ENCODE results near the gene DEAF1.
"Not testable (repeated sequence)": the region's sequence is repeated elsewhere in the genome, so short reads cannot be mapped to it uniquely, and the experiment has no call there.

Gene DEAF1

GRCh38 chr11:660681-661444, 34.2 kb downstream of the DEAF1 start:
- no peak overlapping the region for H3K4me3 ChIP-seq (ENCODE audit: low read length)
- H3K4me1 ChIP-seq (ENCODE audit: insufficient read depth, low read length): no peaks in the 10 kb centered on the region
- no peak overlapping the region for H3K27ac ChIP-seq (ENCODE audit: low read length)
- H3K9ac ChIP-seq (ENCODE audit: low read depth, low read length): no peak overlapping the region
- no peaks in the 10 kb centered on the region for H3K9me3 ChIP-seq (ENCODE audit: insufficient read depth, low read depth, low read length)
- peaks cover 48% of the 10 kb centered on the region for H3K36me3 ChIP-seq (ENCODE audit: insufficient read depth, low read depth, low read length)
- H3K27me3 ChIP-seq (ENCODE audit: insufficient read depth, low read length): no peaks in the 10 kb centered on the region

GRCh38 chr11:660281-660680, 34.7 kb downstream of the DEAF1 start:
- Histone ChIP-seq H3K9ac (ENCODE audit: low read depth, low read length) (no peak overlapping the region), H3K4me1 (ENCODE audit: insufficient read depth, low read length) (no peaks in the 10 kb centered on the region), H3K4me3 (ENCODE audit: low read length) (no peak overlapping the region), H3K36me3 (ENCODE audit: insufficient read depth, low read depth, low read length) (peaks cover 42% of the 10 kb centered on the region), H3K9me3 (ENCODE audit: insufficient read depth, low read depth, low read length) (no peaks in the 10 kb centered on the region), H3K27me3 (ENCODE audit: insufficient read depth, low read length) (no peaks in the 10 kb centered on the region), H3K27ac (ENCODE audit: low read length) (no peak overlapping the region)

GRCh38 chr11:659532-660085, 35.4 kb downstream of the DEAF1 start:
- Histone ChIP-seq H3K9me3 (ENCODE audit: insufficient read depth, low read depth, low read length) (no peaks in the 10 kb centered on the region), H3K27ac (ENCODE audit: low read length) (no peak overlapping the region), H3K9ac (ENCODE audit: low read depth, low read length) (no peak overlapping the region)

GRCh38 chr11:657691-658126, 37.3 kb downstream of the DEAF1 start:
- no peak overlapping the region for H3K4me3 ChIP-seq (ENCODE audit: low read length)
- peaks cover 30% of the 10 kb centered on the region for H3K36me3 ChIP-seq (ENCODE audit: insufficient read depth, low read depth, low read length)
- H3K27me3 ChIP-seq (ENCODE audit: insufficient read depth, low read length): no peaks in the 10 kb centered on the region
- H3K27ac ChIP-seq (ENCODE audit: low read length): no peak overlapping the region
- H3K9me3 ChIP-seq (ENCODE audit: insufficient read depth, low read depth, low read length): no peaks in the 10 kb centered on the region
- no peak overlapping the region for H3K9ac ChIP-seq (ENCODE audit: low read depth, low read length)
- no peaks in the 10 kb centered on the region for H3K4me1 ChIP-seq (ENCODE audit: insufficient read depth, low read length)

More at GRCh38 chr11:659532-660085, 35.4 kb downstream of the DEAF1 start:
- Histone ChIP-seq H3K36me3 (ENCODE audit: insufficient read depth, low read depth, low read length) (peaks cover 39% of the 10 kb centered on the region), H3K4me3 (ENCODE audit: low read length) (no peak overlapping the region), H3K4me1 (ENCODE audit: insufficient read depth, low read length) (no peaks in the 10 kb centered on the region), H3K27me3 (ENCODE audit: insufficient read depth, low read length) (no peaks in the 10 kb centered on the region)

- Histone ChIP-seq H3K9me3 (ENCODE audit: insufficient read depth, low read depth, low read length) (no peaks in the 10 kb centered on the region), H3K36me3 (ENCODE audit: insufficient read depth, low read depth, low read length) (peaks cover 30% of the 10 kb centered on the region), H3K27ac (ENCODE audit: low read length) (no peak overlapping the region), H3K4me3 (ENCODE audit: low read length) (no peak overlapping the region), H3K4me1 (ENCODE audit: insufficient read depth, low read length) (no peaks in the 10 kb centered on the region), H3K9ac (ENCODE audit: low read depth, low read length) (no peak overlapping the region), H3K27me3 (ENCODE audit: insufficient read depth, low read length) (no peaks in the 10 kb centered on the region)
These were observed 38.2 kb downstream of the DEAF1 start for GRCh38 chr11:656866-657265.

GRCh38 chr11:656426-656825, 38.6 kb downstream of the DEAF1 start:
- Histone ChIP-seq H3K27me3 (ENCODE audit: insufficient read depth, low read length) (no peaks in the 10 kb centered on the region), H3K36me3 (ENCODE audit: insufficient read depth, low read depth, low read length) (peaks cover 26% of the 10 kb centered on the region), H3K9ac (ENCODE audit: low read depth, low read length) (no peak overlapping the region), H3K9me3 (ENCODE audit: insufficient read depth, low read depth, low read length) (no peaks in the 10 kb centered on the region), H3K4me3 (ENCODE audit: low read length) (no peak overlapping the region), H3K27ac (ENCODE audit: low read length) (no peak overlapping the region), H3K4me1 (ENCODE audit: insufficient read depth, low read length) (no peaks in the 10 kb centered on the region)

GRCh38 chr11:655036-655726, 39.8 kb downstream of the DEAF1 start:
- H3K27ac ChIP-seq (ENCODE audit: low read length): no peak overlapping the region
- no peaks in the 10 kb centered on the region for H3K4me1 ChIP-seq (ENCODE audit: insufficient read depth, low read length)
- H3K9ac ChIP-seq (ENCODE audit: low read depth, low read length): no peak overlapping the region
- no peak overlapping the region for H3K4me3 ChIP-seq (ENCODE audit: low read length)
- H3K9me3 ChIP-seq (ENCODE audit: insufficient read depth, low read depth, low read length): no peaks in the 10 kb centered on the region
- peaks cover 16% of the 10 kb centered on the region; the same call in 1 of the 2 replicates for H3K36me3 ChIP-seq (ENCODE audit: insufficient read depth, low read depth, low read length)
- H3K27me3 ChIP-seq (ENCODE audit: insufficient read depth, low read length): no peaks in the 10 kb centered on the region

- not testable (repeated sequence) for H3K27me3 ChIP-seq (ENCODE audit: insufficient read depth, low read length); H3K9ac ChIP-seq (ENCODE audit: low read depth, low read length); H3K4me1 ChIP-seq (ENCODE audit: insufficient read depth, low read length); H3K9me3 ChIP-seq (ENCODE audit: insufficient read depth, low read depth, low read length); H3K27ac ChIP-seq (ENCODE audit: low read length); H3K4me3 ChIP-seq (ENCODE audit: low read length)
- peaks cover 13% of the 10 kb centered on the region; the same call in 1 of the 2 replicates for H3K36me3 ChIP-seq (ENCODE audit: insufficient read depth, low read depth, low read length)
These were observed 40.6 kb downstream of the DEAF1 start for GRCh38 chr11:654444-654843.

GRCh38 chr11:653837-654236, 41.2 kb downstream of the DEAF1 start:
- H3K36me3 ChIP-seq (ENCODE audit: insufficient read depth, low read depth, low read length): peaks cover 11% of the 10 kb centered on the region; the same call in 1 of the 2 replicates
- no peaks in the 10 kb centered on the region for H3K27me3 ChIP-seq (ENCODE audit: insufficient read depth, low read length)
- no peaks in the 10 kb centered on the region for H3K4me1 ChIP-seq (ENCODE audit: insufficient read depth, low read length)
- no peaks in the 10 kb centered on the region for H3K9me3 ChIP-seq (ENCODE audit: insufficient read depth, low read depth, low read length)
- H3K9ac ChIP-seq (ENCODE audit: low read depth, low read length): no peak overlapping the region
- no peak overlapping the region for H3K4me3 ChIP-seq (ENCODE audit: low read length)
- no peak overlapping the region for H3K27ac ChIP-seq (ENCODE audit: low read length)

GRCh38 chr11:653136-653535, 41.9 kb downstream of the DEAF1 start:
- H3K27me3 ChIP-seq (ENCODE audit: insufficient read depth, low read length); H3K4me3 ChIP-seq (ENCODE audit: low read length); H3K4me1 ChIP-seq (ENCODE audit: insufficient read depth, low read length); H3K9ac ChIP-seq (ENCODE audit: low read depth, low read length); H3K27ac ChIP-seq (ENCODE audit: low read length); H3K9me3 ChIP-seq (ENCODE audit: insufficient read depth, low read depth, low read length): not testable (repeated sequence)
- H3K36me3 ChIP-seq (ENCODE audit: insufficient read depth, low read depth, low read length): peaks cover 11% of the 10 kb centered on the region; the same call in 1 of the 2 replicates

- Histone ChIP-seq H3K27ac (ENCODE audit: low read length) (no peak overlapping the region), H3K4me1 (ENCODE audit: insufficient read depth, low read length) (no peaks in the 10 kb centered on the region), H3K9ac (ENCODE audit: low read depth, low read length) (no peak overlapping the region), H3K4me3 (ENCODE audit: low read length) (no peak overlapping the region), H3K36me3 (ENCODE audit: insufficient read depth, low read depth, low read length) (peaks cover 4% of the 10 kb centered on the region; the same call in 1 of the 2 replicates), H3K27me3 (ENCODE audit: insufficient read depth, low read length) (no peaks in the 10 kb centered on the region), H3K9me3 (ENCODE audit: insufficient read depth, low read depth, low read length) (no peaks in the 10 kb centered on the region)
These were observed 44.5 kb downstream of the DEAF1 start for GRCh38 chr11:650482-650881.

Measured in iPS-20b (cell line).